A204.1 (cell line): Measurements from ENCODE around the gene KRTAP5-4.
"Not testable (repeated sequence)": the region's sequence is repeated elsewhere in the genome, so short reads cannot be mapped to it uniquely, and the experiment has no call there.

Source experiments
- FAIRE-seq: peaks from 2 replicates; lab custom pipeline; 2012; peaks lifted over from hg19 to GRCh38; lab: Jason Lieb, UNC

Gene KRTAP5-4

DNA sequence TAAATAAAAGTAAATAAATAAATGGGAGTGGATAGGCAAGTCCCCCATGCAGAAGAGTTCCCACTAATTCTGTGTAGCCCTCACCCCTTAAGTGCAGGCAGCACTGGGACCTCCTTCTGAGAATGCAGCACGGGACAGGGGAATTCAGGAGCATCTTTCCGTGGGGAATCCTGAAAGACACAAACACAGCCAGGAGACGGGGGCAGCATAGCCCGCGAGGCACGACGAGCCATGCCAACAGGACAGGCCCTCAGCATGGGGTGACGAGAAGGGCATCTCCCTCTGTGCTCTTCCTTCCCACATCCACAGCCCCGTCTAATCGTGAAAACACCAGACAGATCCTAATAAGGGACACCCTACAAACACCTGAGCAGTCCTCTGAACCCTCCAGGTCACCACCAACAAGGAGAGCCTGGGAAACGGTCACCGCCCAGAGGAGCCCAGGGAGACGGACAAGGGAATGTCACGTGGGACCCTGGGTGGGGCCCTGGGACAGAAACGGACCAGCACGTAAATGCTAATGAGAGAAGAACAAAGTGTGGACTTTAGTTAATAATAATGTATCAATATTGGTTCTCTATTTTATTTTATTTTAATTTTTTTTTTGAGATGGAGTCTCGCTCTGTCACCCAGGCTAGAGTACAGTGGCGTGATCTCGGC, 14.5 kb upstream of the KRTAP5-4 start:
- FAIRE-seq, result no peak

GRCh38 chr11:1633864-1634263, 11.9 kb upstream of the KRTAP5-4 start:
- no peak for FAIRE-seq

DNA sequence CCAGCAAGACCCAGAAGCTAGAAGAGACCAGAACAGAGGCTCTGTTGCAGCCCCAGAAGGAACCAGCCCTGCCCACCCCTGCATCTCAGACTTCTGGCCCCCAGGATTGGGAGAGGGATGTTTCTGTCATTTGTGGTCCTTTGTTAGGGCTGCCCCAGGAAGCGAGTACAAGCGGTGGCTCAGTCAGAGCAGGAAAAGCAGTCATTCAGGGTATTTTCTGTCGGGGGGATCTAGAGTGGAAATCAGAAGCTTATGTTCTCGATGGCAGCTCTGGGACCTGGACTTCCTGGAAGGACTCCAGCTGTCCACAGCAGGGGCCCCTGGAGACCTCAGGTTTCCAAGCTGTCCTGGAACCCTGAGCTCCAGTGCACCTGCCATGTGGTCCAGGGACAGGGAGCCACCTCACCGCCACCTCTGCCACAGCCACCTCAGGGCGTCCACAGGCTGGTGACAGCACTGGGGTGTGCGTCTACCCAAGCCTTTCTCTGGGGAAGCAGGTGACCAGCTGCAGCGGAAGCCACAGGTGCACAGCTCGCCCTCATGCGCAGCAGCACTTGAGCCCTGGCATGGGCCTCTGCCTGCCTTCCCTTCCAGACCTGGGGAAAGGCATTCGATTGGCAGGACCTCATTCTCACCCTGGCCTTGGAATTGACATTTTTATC, 10.2 kb upstream of the KRTAP5-4 start:
- no peak for FAIRE-seq

DNA sequence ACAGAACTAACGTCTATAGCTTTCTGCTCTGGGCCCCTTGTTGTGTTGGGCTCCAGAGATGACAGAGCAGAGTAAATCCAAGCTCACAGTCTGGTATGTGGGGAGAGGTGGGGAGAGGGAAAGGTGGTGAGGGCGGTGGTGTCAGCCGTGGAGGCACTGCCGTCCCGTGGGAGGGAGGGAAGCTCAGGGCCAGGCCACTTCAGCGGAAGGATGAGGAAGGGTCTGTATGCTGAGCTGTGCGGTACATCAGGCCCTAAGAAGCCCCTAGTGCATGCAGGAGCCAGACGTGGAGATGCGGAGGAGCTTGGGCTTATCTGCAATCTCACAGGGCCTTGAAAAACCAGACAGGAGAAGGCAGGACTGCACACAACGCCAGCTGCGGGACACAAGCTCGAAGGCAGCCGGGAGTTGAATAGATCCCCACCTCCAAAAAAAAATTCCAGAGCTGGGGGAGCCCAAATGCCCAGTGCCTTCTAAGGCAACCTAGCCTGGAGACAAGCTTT, 9.2 kb upstream of the KRTAP5-4 start:
- FAIRE-seq, result no peak

DNA sequence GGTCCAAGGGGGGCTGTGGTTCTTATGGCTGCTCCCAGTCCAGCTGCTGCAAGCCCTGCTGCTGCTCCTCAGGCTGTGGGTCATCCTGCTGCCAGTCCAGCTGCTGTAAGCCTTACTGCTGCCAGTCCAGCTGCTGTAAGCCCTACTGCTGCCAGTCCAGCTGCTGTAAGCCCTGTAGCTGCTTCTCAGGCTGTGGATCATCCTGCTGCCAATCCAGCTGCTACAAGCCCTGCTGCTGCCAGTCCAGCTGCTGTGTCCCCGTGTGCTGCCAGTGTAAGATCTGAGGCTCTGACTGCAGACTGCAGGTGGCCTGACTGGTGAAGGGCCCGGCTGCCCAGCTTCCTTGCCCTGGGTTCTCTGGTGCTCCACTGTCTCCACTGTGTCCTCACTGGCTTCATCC, 8.3 kb upstream of the KRTAP5-4 start:
- no peak for FAIRE-seq

DNA sequence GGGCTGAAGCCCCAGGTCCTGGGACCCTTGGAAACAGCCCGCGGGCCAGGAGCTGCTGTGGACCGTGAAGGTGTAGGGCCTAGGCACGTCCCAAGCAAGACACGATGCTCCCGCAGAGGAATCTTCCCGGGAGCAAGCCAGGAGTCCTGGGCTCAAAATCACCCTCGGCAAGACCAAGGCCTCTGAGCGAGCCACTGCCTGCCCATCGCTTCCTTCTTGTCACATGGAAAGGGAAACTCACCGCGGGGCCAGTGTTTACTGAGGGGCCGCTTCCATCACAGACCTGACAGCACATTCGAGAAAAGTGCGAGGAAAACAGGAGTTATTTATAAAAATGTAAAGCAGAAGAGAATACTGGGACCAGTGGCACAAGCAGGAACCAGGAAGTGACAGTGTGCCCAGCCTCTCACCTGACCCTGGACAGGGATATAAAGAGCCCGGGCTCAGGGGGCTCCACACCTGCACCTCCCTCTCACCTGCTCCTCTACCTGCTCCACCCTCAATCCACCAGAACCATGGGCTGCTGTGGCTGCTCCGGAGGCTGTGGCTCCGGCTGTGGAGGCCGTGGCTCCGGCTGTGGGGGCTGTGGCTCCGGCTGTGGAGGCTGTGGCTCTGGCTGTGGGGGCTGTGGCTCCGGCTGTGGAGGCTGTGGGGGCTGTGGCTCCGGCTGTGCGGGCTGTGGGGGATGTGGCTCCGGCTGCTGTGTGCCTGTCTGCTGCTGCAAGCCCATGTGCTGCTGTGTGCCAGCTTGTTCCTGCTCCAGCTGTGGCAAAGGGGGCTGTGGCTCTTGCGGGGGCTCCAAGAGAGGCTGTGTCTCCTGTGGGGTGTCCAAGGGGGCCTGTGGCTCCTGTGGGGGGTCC, 7.6 kb upstream of the KRTAP5-4 start, which contains the start of gene KRTAP5-5:
Gene KRTAP5-5, plus strand, starts transcription at position 450 of the 860 bp plus-strand sequence. Its CDS starts 66 bp downstream, at position 516.
- FAIRE-seq, result no peak

DNA sequence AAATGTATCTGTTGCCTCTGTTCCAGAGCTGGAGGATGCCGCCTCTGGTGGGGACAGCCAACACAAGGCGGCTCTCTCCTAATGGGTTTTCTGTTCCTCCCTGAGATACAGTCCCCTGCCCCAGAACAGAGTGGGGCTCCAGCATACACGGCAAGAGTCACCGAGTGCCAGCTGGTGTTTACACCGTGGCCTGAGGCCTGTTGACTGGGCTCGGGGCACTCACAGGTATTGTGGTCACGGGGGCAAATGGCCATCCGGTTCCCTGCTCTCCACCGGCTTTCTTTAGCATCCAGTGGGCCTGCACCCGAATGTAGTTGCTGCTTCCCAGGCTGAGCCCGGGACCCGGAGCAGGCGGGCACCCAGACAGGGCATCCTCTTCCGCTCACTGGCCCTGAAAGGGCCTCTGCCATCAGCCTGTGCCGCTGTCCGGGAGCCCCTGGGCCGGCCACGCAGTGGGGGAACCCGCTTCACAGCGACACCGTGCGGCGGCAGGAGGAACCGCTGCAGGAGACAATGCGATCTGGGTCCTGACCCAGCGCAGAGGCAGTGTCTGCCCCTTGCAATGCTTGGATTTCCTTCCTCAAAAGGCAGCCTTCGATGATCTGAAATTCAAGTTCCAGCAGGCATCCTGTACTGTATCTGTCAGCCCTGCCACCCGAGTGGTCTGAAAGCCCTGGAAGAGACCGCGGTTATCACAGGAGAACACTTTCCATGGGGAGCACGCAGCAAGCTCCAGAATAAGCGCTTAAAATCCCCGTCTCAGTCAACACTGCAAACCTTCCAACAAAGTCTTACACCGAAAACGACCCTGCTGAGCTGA, 6.8 kb upstream of the KRTAP5-4 start:
- no peak for FAIRE-seq

- FAIRE-seq, result no peak
Measured at GRCh38 chr11:1625541-1625940, 3.6 kb upstream of the KRTAP5-4 start.

GRCh38 chr11:1624621-1625020, 2.7 kb upstream of the KRTAP5-4 start:
- FAIRE-seq, result no peak

- no peak for FAIRE-seq
Measured at GRCh38 chr11:1623716-1624115, 1.8 kb upstream of the KRTAP5-4 start.

GRCh38 chr11:1619449-1619848, 2.5 kb downstream of the KRTAP5-4 start:
- FAIRE-seq, result no peak

DNA sequence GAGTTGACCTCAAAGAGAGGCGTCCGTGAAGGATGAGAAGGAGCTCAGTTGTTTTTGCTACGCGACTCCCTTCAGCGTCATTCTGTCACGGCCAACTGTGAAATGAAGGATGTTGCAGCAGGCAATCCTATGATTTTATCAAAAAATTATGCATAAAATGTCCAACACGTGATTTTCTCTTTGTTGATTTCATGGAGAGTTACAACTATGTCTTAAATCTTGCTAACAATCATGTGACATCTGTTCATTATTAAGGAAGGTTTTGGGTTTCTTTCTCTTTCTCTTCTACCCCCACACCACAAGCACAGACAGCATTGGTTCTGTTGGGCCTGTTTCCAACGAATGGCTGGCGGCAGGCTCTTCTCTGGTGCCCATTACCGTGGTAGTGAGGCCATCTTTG, 3.7 kb downstream of the KRTAP5-4 start:
- FAIRE-seq, result no peak

DNA sequence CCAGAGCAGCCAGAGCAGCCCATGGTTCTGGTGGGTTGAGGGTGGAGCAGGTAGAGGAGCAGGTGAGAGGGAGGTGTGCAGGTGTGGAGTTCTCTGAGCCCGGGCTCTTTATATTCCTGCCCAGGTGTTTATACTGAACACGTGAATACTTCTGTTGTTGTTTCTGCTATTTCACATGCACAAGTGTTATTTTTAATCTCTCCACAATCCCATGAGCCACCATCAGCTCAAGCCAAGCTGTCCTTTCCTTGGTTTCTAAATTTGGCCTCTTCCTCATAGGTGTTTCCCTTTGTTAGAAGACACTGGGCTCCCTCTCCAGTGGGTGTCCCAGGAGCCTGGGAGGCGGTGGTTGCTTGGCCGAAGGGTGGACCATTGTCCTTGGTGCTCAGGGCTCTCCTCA, 13.6 kb downstream of the KRTAP5-4 start, which contains the start of gene KRTAP5-3:
Gene KRTAP5-3, minus strand, starts transcription at position 101 of the 400 bp plus-strand sequence. Its CDS starts 78 bp downstream, at position 23.
- FAIRE-seq, result no peak

GRCh38 chr11:1607901-1608300, 14.0 kb downstream of the KRTAP5-4 start:
- not testable (repeated sequence) for FAIRE-seq

DNA sequence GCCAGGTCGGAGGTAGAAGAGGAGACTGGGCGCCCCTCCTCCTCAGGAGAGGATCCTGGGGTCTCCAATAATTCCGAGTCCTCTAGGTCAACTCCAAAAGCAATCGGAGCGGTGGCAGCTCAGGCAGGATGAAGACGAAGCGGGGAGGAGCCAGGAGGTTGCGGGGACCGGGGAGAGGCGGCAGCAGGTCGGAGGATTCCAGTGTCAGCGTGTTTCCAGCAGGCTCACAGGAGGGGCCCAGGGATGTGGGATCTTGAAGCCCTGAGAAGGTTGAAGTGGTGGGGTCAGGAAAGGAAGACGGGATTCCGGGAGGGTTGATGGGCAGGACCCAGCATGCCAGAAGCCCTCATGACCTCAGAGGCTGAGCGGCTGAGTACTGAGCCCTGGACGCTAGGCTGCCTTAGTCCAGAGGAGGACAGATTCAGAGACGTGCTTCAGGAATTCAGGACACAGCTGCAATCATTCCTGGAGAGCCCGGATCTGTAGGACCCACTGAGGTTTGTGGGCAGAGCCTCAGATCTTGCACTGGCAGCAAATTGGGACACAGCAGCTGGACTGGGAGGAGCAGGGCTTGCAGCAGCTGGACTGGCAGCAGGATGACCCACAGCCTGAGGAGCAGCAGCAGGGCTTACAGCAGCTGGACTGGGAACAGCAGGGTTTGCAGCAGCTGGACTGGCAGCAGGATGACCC, 14.6 kb downstream of the KRTAP5-4 start:
- FAIRE-seq, result not testable (repeated sequence)

DNA sequence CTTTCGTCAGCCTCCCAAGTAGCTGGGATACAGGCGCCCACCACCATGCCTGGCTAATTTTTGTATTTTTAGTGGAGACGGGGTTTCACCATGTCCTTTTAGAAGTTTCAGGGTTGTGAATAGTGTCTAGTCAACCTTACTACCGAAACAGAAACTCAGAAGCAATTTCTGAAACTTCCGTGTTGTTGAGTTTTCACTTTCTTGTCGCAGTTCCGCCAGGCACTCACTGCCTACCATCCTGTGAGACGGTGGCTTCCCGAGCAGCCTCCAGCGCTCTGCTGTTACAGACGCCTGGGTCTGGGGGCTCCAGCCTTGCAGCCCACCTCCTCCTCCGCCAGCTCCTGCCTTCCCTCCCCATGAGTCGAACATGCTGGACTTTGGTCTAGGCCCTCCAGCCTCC, 16.0 kb downstream of the KRTAP5-4 start:
- not testable (repeated sequence) for FAIRE-seq

DNA sequence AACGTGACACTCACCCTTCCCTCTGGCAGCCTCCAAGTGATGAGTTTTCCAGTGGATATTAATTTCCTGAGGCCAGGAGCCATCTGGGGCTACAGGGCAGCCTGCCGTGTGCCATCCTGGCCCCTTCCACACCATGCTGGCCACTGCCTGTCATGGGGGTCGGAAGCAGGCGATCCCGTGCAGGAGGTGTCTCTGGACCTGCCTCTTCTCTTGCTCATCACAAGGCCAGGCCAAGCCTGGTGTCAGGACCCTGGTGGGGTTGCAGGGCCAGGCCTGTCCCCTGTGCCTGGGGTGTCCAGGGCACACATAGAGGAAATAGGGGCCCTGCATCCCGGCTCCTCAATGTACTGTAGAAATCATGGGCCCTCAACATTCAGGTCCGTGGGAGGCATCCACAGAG, 17.2 kb downstream of the KRTAP5-4 start:
- no peak for FAIRE-seq

GRCh38 chr11:1604181-1604580, 17.8 kb downstream of the KRTAP5-4 start:
- no peak for FAIRE-seq

GRCh38 chr11:1603629-1604028, 18.3 kb downstream of the KRTAP5-4 start:
- FAIRE-seq, result no peak

- not testable (repeated sequence) for FAIRE-seq
Measured at GRCh38 chr11:1601663-1602062, 20.3 kb downstream of the KRTAP5-4 start.

- FAIRE-seq, result no peak
Measured at GRCh38 chr11:1600626-1601025, 21.3 kb downstream of the KRTAP5-4 start.
